ENCODE results near the gene NR4A1.

NR4A1 gene

DNA sequence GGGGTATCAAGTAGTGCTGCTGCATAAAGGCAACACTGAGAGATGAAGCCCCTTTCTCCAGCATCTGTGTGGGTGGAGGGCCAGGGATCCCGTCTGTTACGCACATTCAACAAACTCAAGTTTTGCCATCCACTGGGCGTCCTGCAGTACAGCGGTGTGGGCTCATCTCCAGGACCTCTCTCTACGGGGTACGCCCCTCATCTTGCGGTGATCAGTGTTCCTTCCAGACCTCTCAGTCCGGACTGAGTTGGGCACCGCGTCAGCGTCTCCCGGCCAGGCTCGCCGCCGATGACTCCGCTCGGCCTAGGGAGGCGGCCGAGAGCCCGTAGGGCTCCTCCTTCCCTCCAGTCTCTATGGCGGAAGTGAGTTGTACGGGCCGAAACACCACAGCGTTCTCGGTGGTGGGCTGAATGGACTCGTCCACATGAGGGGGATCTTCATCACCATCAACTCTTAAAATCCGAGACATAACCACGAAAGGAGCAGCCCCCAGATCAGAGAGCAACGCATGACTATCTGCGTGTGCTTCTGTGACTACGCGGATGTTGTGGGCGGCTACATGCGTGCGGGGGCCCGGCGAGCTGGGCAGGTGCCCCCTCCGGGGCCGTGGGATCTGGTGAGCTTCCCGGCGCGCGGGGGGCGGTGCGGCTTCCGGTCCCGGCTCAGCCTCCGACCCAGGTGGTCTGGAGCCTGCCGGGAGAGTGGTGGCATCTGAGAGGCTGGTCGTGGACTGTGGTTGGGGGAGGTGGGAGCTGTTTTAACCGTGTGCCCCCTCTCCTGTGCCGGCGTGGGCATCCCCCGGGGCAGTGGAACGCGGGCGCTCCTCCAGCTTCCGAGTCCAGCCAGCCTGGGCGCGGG is 18.3 kb downstream of the NR4A1 start, which contains the start of gene ATG101:
Gene ATG101, plus strand, starts transcription at position 652 of the 858 bp plus-strand sequence. CDS start 3,673 bp downstream, outside the sequence.
- TF ChIP-seq EGR1 (IDR thresholded peaks at IDR 0.05), result peak; percentile 96
- TF ChIP-seq, protein P1, sequence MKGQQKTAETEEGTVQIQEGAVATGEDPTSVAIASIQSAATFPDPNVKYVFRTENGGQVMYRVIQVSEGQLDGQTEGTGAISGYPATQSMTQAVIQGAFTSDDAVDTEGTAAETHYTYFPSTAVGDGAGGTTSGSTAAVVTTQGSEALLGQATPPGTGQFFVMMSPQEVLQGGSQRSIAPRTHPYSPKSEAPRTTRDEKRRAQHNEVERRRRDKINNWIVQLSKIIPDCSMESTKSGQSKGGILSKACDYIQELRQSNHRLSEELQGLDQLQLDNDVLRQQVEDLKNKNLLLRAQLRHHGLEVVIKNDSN (IDR thresholded peaks at IDR 0.05), result peak; percentile 43; the same call in 1 of the 2 replicates
- peak; percentile 50; the same call in 1 of the 2 replicates for TF ChIP-seq YY1 (IDR thresholded peaks at IDR 0.05; ENCODE audit: low read depth)
- TF ChIP-seq, protein P2, sequence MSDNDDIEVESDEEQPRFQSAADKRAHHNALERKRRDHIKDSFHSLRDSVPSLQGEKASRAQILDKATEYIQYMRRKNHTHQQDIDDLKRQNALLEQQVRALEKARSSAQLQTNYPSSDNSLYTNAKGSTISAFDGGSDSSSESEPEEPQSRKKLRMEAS (IDR thresholded peaks at IDR 0.05), result peak; percentile 82
- peak; percentile 90 for TF ChIP-seq TAF1 (IDR thresholded peaks at IDR 0.05; ENCODE audit: low read depth)
- TF ChIP-seq EP300 (IDR thresholded peaks at IDR 0.05; ENCODE audit: borderline replicate concordance), result peak; percentile 85
- TF ChIP-seq CEBPB (IDR thresholded peaks at IDR 0.05), result no peak
- TF ChIP-seq CREB1 (IDR thresholded peaks at IDR 0.05; ENCODE audit: low read depth), result 0 out of 2 replicates have a peak, but pooled peaks have one; percentile 43
- peak; percentile 47; the same call in 1 of the 2 replicates for TF ChIP-seq NFIC (IDR thresholded peaks at IDR 0.05)
- TF ChIP-seq, protein P3, sequence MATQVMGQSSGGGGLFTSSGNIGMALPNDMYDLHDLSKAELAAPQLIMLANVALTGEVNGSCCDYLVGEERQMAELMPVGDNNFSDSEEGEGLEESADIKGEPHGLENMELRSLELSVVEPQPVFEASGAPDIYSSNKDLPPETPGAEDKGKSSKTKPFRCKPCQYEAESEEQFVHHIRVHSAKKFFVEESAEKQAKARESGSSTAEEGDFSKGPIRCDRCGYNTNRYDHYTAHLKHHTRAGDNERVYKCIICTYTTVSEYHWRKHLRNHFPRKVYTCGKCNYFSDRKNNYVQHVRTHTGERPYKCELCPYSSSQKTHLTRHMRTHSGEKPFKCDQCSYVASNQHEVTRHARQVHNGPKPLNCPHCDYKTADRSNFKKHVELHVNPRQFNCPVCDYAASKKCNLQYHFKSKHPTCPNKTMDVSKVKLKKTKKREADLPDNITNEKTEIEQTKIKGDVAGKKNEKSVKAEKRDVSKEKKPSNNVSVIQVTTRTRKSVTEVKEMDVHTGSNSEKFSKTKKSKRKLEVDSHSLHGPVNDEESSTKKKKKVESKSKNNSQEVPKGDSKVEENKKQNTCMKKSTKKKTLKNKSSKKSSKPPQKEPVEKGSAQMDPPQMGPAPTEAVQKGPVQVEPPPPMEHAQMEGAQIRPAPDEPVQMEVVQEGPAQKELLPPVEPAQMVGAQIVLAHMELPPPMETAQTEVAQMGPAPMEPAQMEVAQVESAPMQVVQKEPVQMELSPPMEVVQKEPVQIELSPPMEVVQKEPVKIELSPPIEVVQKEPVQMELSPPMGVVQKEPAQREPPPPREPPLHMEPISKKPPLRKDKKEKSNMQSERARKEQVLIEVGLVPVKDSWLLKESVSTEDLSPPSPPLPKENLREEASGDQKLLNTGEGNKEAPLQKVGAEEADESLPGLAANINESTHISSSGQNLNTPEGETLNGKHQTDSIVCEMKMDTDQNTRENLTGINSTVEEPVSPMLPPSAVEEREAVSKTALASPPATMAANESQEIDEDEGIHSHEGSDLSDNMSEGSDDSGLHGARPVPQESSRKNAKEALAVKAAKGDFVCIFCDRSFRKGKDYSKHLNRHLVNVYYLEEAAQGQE (IDR thresholded peaks at IDR 0.05; ENCODE audit: low read depth), result no peak
- peak; percentile 73; the same call in 1 of the 2 replicates for TF ChIP-seq TCF12 (IDR thresholded peaks at IDR 0.05; ENCODE audit: low read depth)
- TF ChIP-seq FOXM1 (IDR thresholded peaks at IDR 0.05; ENCODE audit: borderline replicate concordance, low read depth), result peak; percentile 63; the same call in 1 of the 2 replicates
- TF ChIP-seq ZBTB7A (IDR thresholded peaks at IDR 0.05; ENCODE audit: low read depth), result no peak; the same call in none of the 2 replicates
- peak; percentile 21; the same call in 1 of the 2 replicates for TF ChIP-seq TEAD4 (IDR thresholded peaks at IDR 0.05)
- TF ChIP-seq RAD21 (IDR thresholded peaks at IDR 0.05; ENCODE audit: low read depth), result no peak

DNA sequence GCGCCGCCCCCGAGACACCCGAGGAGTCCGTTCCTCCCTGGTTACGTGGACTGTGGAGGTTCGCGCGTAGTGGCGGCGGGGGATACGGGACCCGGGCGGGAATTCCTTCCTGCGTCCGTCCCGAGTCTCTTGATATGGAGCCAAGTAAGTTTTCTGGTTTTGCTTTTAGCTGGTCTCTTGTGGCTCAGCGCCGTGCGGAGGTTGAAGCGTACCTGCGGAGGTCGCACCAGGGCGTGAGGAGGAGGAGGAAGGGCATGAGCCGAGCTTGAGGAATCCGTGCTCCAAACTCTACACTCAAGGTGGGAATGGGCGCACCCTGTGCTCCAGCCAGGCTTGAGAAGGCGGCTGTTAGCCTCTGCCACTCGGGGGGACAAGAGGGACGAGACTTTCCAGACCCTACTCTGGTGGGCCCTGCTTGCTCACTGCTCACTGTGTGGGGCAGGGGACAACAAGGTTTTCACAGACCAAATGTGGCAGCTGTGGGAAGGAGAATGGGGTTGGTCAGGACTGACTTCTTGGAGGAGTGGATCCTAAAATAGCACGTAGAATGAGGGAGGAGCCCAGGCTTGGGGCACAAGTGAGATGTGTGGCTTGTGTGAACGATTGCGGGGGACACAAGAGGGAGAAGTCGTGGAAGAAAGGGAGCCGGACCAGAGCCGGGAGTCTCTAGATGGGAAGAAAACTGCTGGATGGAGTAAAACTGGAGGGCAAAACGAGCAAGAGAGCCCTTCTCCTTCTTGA is 19.1 kb downstream of the NR4A1 start:
- TF ChIP-seq, protein P3 (IDR thresholded peaks at IDR 0.05; ENCODE audit: low read depth), result no peak
- TF ChIP-seq TAF1 (IDR thresholded peaks at IDR 0.05; ENCODE audit: low read depth) (peak; percentile 0; the same call in 1 of the 2 replicates), ZBTB7A (IDR thresholded peaks at IDR 0.05; ENCODE audit: low read depth) (0 out of 2 replicates have a peak, but pooled peaks have one; percentile 23)

DNA sequence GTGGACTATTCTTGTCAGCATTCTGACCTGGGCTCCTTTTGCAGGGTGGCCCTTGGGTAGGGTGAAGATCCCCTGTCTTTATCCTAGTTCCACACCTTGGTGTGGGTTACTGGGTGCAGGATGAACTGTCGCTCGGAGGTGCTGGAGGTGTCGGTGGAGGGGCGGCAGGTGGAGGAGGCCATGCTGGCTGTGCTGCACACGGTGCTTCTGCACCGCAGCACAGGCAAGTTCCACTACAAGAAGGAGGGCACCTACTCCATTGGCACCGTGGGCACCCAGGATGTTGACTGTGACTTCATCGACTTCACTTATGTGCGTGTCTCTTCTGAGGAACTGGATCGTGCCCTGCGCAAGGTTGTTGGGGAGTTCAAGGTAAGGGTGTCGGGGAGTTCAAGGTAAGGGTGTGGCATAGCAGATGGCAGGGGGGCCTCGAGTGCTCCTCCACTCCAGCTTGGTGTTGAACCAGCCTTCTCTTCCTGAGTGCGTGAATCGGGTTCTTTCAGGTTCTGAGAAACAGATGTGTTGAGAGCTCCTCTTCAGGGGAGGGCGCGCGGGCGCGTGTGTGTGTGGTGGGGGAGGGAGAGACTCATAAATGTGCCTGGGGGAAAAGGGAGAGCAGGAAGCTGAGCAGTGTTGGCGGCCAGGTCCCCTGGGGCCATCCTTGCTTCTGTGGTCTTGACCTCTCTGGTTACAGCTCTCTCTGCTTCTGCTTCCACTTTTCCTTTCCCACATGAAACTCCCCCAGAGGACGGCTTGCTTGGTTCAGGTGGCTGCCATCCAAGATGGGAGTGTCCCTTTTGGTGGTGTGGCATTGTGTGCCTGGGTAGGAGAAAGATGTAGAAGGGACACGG is 22.5 kb downstream of the NR4A1 start:
- TF ChIP-seq NFIC (IDR thresholded peaks at IDR 0.05) (peak; percentile 64; the same call in 1 of the 2 replicates), TEAD4 (IDR thresholded peaks at IDR 0.05) (no peak; the same call in 1 of the 2 replicates)
- TF ChIP-seq, protein P2 (IDR thresholded peaks at IDR 0.05), result 0 out of 2 replicates have a peak, but pooled peaks have one; percentile 39

DNA sequence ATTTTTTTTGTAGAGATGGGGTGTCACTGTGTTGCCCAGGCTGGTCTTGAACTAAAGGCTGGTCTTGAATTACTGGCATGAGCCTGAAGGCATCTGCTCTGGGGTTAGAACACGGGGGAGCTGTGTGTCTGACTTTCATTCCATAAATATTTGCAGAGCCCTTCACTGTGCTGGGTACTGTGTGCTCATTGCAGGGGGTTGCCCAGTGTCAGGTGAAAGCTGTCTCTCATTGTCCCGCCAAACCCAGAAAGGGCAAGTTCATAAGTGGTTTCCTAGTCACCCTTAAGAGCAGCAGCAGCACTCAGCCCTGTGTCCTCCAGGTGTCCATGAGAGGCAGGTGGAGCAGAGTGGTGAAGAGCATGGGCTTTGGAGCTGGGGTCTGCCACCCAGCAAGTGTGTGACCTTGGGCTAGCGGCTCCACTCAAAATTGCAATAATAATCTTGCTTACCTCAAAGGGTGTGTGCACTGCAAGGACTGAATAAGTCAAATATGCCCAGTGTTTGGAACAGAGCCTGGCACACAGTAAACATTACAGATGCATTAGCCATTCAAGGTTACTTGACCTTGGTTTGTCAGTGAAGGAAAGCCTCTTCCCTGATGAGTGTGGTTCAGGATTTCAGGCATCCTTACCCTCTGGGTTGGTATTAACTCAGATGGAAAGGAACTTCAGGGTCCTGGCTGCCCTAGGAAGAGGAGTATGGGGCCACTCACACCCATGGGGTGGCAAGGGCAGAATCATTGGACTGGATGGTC is 23.9 kb downstream of the NR4A1 start:
- TF ChIP-seq TCF12 (IDR thresholded peaks at IDR 0.05; ENCODE audit: low read depth), result no peak
- no peak for TF ChIP-seq EGR1 (IDR thresholded peaks at IDR 0.05)
- TF ChIP-seq EP300 (IDR thresholded peaks at IDR 0.05; ENCODE audit: borderline replicate concordance), result no peak
- no peak for TF ChIP-seq TAF1 (IDR thresholded peaks at IDR 0.05; ENCODE audit: low read depth)
- TF ChIP-seq YY1 (IDR thresholded peaks at IDR 0.05; ENCODE audit: low read depth), result no peak
- no peak for TF ChIP-seq TEAD4 (IDR thresholded peaks at IDR 0.05)
- no peak for TF ChIP-seq CEBPB (IDR thresholded peaks at IDR 0.05)

DNA sequence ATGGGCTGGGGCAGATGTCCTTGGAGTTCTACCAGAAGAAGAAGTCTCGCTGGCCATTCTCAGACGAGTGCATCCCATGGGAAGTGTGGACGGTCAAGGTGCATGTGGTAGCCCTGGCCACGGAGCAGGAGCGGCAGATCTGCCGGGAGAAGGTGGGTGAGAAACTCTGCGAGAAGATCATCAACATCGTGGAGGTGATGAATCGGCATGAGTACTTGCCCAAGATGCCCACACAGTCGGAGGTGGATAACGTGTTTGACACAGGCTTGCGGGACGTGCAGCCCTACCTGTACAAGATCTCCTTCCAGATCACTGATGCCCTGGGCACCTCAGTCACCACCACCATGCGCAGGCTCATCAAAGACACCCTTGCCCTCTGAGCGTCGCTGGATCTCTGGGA is 25.6 kb downstream of the NR4A1 start:
- no peak for TF ChIP-seq TCF12 (IDR thresholded peaks at IDR 0.05; ENCODE audit: low read depth)
- no peak for TF ChIP-seq FOXM1 (IDR thresholded peaks at IDR 0.05; ENCODE audit: borderline replicate concordance, low read depth)
- TF ChIP-seq, protein P1 (IDR thresholded peaks at IDR 0.05), result no peak
- TF ChIP-seq ZBTB7A (IDR thresholded peaks at IDR 0.05; ENCODE audit: low read depth), result no peak
- no peak for TF ChIP-seq TAF1 (IDR thresholded peaks at IDR 0.05; ENCODE audit: low read depth)
- no peak for TF ChIP-seq EGR1 (IDR thresholded peaks at IDR 0.05)
- no peak for TF ChIP-seq EP300 (IDR thresholded peaks at IDR 0.05; ENCODE audit: borderline replicate concordance)
- no peak for TF ChIP-seq CREB1 (IDR thresholded peaks at IDR 0.05; ENCODE audit: low read depth)
- no peak for TF ChIP-seq RAD21 (IDR thresholded peaks at IDR 0.05; ENCODE audit: low read depth)
- TF ChIP-seq, protein P2 (IDR thresholded peaks at IDR 0.05), result no peak
- no peak for TF ChIP-seq TEAD4 (IDR thresholded peaks at IDR 0.05)
- TF ChIP-seq NFIC (IDR thresholded peaks at IDR 0.05), result no peak
- TF ChIP-seq YY1 (IDR thresholded peaks at IDR 0.05; ENCODE audit: low read depth), result no peak
- TF ChIP-seq, protein P3 (IDR thresholded peaks at IDR 0.05; ENCODE audit: low read depth), result no peak
- no peak for TF ChIP-seq CEBPB (IDR thresholded peaks at IDR 0.05)
